ENCODE results near the gene MTSS2. TPM values are rescaled to one million over a fixed set of nuclear protein-coding genes. Genes with fewer than 3 reads are reported as not detected.

Gene MTSS2
- total RNA-seq, 1 experiment from 2014 or later, result 27.1 TPM

DNA sequence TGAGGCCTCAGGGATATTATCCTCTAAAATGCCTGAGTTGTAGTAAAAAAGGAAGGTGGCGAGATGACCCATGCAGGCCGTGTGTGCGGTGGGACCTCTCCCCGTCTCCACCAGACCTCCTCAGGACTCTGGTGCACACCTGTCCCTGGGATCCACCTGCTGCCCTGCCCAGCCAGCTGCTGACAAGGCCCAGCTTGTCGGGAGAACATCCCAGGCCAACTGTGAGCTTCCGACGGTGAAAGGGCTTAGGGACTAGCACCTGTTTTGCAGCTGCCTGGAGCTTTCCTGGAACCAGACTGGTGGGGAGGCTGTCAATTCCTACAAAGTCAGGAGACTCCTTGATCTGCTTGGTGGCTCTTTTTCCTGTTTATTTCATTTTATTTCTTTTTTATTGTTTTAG is 27.9 kb downstream of the MTSS2 start:
- Mint-ChIP-seq H3K9me3 (ENCODE audit: low read depth, unreplicated experiment) (no peaks in the 10 kb centered on the region), H3K36me3 (ENCODE audit: insufficient read depth, unreplicated experiment) (no peaks in the 10 kb centered on the region), H3K27me3 (ENCODE audit: unreplicated experiment) (no peaks in the 10 kb centered on the region), H3K4me1 (ENCODE audit: low read depth, unreplicated experiment) (peaks cover 8% of the 10 kb centered on the region), H3K27ac (ENCODE audit: unreplicated experiment) (no peak overlapping the region), H3K4me3 (ENCODE audit: low read depth, unreplicated experiment) (no peak overlapping the region)
- no TSS peak for BruUV-seq (replicated peaks)
- CTCF ChIA-PET, result interaction anchor here (0.6 kb wide), 1 partner anchor 115 kb away, joined by 3 read pairs; no protein-coding TSS in a partner anchor
- no peak for DNase-seq
- TF ChIP-seq, protein P1, sequence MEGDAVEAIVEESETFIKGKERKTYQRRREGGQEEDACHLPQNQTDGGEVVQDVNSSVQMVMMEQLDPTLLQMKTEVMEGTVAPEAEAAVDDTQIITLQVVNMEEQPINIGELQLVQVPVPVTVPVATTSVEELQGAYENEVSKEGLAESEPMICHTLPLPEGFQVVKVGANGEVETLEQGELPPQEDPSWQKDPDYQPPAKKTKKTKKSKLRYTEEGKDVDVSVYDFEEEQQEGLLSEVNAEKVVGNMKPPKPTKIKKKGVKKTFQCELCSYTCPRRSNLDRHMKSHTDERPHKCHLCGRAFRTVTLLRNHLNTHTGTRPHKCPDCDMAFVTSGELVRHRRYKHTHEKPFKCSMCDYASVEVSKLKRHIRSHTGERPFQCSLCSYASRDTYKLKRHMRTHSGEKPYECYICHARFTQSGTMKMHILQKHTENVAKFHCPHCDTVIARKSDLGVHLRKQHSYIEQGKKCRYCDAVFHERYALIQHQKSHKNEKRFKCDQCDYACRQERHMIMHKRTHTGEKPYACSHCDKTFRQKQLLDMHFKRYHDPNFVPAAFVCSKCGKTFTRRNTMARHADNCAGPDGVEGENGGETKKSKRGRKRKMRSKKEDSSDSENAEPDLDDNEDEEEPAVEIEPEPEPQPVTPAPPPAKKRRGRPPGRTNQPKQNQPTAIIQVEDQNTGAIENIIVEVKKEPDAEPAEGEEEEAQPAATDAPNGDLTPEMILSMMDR (IDR thresholded peaks at IDR 0.05; ENCODE audit: unreplicated experiment), result no peak
- intact Hi-C loops (cut with micrococcal nuclease; ENCODE audit: unreplicated experiment), result loop anchor here (10.0 kb wide), 2 partner anchors 53 to 493 kb away; no protein-coding TSS in a partner anchor

DNA sequence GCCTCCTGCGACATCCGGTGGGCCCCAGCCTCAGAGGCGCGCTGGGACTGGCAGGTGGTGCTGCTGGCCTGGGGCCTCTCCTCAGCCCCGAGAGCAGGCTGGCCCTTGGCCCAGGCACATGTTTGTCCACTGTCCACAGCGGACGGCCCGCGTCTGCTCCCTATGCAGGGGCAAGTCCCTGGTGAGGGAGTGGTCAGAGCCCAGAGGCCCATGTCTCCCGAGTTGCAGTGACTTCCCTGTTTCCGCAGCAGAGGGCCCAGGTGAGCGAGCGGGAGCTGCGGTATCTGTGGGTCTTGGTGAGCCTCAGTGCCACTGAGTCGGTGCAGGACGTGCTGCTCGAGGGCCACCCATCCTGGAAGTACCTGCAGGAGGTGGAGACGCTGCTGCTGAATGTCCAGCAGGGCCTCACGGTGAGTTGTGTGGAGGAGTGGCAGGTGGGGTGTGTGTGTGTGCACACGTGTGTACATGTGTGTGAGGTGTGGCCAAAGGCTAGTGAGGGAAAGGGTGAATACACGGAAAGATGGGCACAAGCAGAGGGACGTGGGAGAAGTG is 29.1 kb downstream of the MTSS2 start:
- Mint-ChIP-seq H3K36me3 (ENCODE audit: insufficient read depth, unreplicated experiment) (no peaks in the 10 kb centered on the region), H3K27ac (ENCODE audit: unreplicated experiment) (no peak overlapping the region), H3K27me3 (ENCODE audit: unreplicated experiment) (no peaks in the 10 kb centered on the region), H3K4me3 (ENCODE audit: low read depth, unreplicated experiment) (no peak overlapping the region), H3K4me1 (ENCODE audit: low read depth, unreplicated experiment) (peaks cover 8% of the 10 kb centered on the region), H3K9me3 (ENCODE audit: low read depth, unreplicated experiment) (no peaks in the 10 kb centered on the region)
- DNase-seq, result no peak
- CTCF ChIA-PET, result interaction anchor here (1.0 kb wide), 1 partner anchor 114 kb away, joined by 3 read pairs; no protein-coding TSS in a partner anchor
- BruUV-seq (replicated peaks), result no TSS peak
- TF ChIP-seq, protein P1 (IDR thresholded peaks at IDR 0.05; ENCODE audit: unreplicated experiment), result no peak
- intact Hi-C loops (cut with micrococcal nuclease; ENCODE audit: unreplicated experiment), result loop anchor here (10.0 kb wide), 2 partner anchors 52 to 492 kb away; no protein-coding TSS in a partner anchor

DNA sequence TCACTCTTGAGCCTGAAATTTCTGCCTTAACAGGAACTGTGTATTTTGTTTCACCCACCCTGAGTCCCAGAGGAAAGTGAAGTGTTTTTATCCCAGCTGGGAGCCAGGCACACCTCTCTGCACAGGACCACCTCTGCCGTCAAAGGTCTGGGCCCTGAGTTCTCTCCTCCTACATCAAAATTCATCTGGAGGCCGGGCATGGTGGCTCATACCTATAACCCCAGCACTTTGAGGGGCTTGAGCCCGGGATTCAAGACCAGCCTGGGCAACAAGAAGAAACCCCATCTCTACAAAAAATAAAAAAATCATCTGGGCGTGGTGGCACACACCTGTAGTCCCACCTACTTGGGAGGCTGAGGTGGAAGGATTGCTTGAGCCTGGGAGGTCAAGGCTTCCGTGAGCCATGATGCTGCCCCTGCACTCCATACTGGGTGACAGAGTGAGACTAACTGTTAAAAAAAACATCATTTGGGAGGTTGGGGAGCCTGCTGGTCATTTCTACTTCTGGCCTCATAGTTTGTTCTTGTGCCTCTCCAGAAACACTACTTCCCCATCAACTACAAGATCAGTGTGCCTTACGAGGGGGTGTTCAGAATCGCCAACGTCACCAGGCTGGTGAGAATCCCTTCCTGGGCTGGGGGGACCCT is 29.7 kb downstream of the MTSS2 start:
- CTCF ChIA-PET, result no interaction called here
- Mint-ChIP-seq H3K4me1 (ENCODE audit: low read depth, unreplicated experiment) (peaks cover 14% of the 10 kb centered on the region), H3K27ac (ENCODE audit: unreplicated experiment) (no peak overlapping the region), H3K4me3 (ENCODE audit: low read depth, unreplicated experiment) (no peak overlapping the region), H3K36me3 (ENCODE audit: insufficient read depth, unreplicated experiment) (no peaks in the 10 kb centered on the region), H3K27me3 (ENCODE audit: unreplicated experiment) (no peaks in the 10 kb centered on the region), H3K9me3 (ENCODE audit: low read depth, unreplicated experiment) (no peaks in the 10 kb centered on the region)
- BruUV-seq (replicated peaks), result no TSS peak
- no peak for DNase-seq
- TF ChIP-seq, protein P1 (IDR thresholded peaks at IDR 0.05; ENCODE audit: unreplicated experiment), result no peak
- intact Hi-C loops (cut with micrococcal nuclease; ENCODE audit: unreplicated experiment), result loop anchor here (10.0 kb wide), 2 partner anchors 51 to 491 kb away; no protein-coding TSS in a partner anchor

DNA sequence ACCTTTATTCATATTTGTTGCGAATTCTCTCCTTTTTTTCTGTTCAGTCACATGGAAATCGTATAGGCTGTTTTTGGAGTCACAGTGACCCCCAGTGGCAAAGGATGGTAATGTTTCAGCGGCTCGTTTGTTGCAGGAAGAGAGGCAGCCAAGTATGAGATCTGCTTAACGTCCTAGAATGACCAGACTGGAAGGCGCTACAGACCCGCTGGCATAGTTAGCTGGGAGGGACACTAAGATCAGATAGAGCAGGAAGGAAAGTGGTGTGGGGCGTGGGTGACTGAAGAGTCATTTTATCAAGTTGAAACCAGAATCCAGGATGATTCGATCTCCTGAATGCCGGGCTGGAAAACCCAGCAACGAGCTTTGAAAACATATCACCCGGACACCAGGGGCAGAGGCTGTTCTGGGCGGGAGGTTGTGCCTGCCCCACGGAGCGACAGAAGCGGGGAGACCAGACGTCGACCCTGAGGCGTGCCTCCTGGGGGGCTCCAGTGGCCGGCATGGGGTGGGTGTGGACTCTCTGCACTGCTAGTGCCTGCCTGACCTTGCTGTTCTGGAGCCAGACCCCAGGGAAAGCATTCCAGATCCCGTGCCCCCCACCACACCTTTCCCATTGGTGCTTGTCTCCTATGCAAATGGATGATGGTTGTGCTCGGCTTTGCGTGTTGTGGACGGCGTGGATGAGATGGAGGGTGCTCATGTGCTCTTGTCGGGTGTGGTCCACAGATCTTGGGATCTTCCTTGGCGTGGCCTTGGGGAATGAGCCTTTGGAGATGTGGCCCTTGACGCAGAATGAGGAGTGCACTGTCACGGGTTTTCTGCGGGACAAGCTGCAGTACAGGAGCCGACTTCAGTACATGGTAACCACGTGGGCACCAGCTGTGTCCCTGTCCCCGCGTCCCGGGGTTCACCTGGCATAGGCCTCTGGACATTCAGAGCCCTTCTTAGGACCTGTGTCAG is 31.8 kb downstream of the MTSS2 start:
- BruUV-seq (replicated peaks), result no TSS peak
- intact Hi-C loops (cut with micrococcal nuclease; ENCODE audit: unreplicated experiment), result loop anchor here (1.0 to 10.0 kb wide), 6 partner anchors 49 to 489 kb away; no protein-coding TSS in a partner anchor
- TF ChIP-seq, protein P1 (IDR thresholded peaks at IDR 0.05; ENCODE audit: unreplicated experiment), result peak; percentile 89
- Mint-ChIP-seq H3K4me1 (ENCODE audit: low read depth, unreplicated experiment) (peaks cover 16% of the 10 kb centered on the region), H3K27ac (ENCODE audit: unreplicated experiment) (no peak overlapping the region), H3K36me3 (ENCODE audit: insufficient read depth, unreplicated experiment) (no peaks in the 10 kb centered on the region), H3K9me3 (ENCODE audit: low read depth, unreplicated experiment) (no peaks in the 10 kb centered on the region), H3K27me3 (ENCODE audit: unreplicated experiment) (no peaks in the 10 kb centered on the region), H3K4me3 (ENCODE audit: low read depth, unreplicated experiment) (peak overlapping the region; percentile 54)
- CTCF ChIA-PET, result interaction anchor here (0.7 to 4.2 kb wide), 7 partner anchors 14 to 314 kb away, joined by 3 to 33 read pairs (median 3); no protein-coding TSS in a partner anchor
- peak; percentile 87 for DNase-seq
